Liver (tissue), 9 donors: ENCODE results near the gene STARD9. TPM values are rescaled to one million over a fixed set of nuclear protein-coding genes. Genes with fewer than 3 reads are reported as not detected.

Experiments
- DNase-seq: peaks from one replicate; pipeline ENCODE4 v3.0.0-alpha.2; 2017; ENCODE audit warnings: low spot score
- H3K27ac ChIP-seq, 2 donors: one replicate each; pipeline ENCODE4 v1.7.0; 2013; ENCODE audit warnings: inconsistent platforms in 2 of 2, low read length in 2 of 2, control low read depth in 1 of 2, low read depth in 1 of 2, mild to moderate bottlenecking in 1 of 2
- H3K27me3 ChIP-seq, 4 donors: one replicate each; pipeline versions ENCODE4 v1.6.1 to v1.7.0; 2013; ENCODE audit warnings: low read length in 3 of 4, inconsistent platforms in 1 of 4, mild to moderate bottlenecking in 1 of 4, moderate library complexity in 1 of 4; ENCODE audit not compliant: control insufficient read depth in 4 of 4, insufficient read depth in 4 of 4
- H3K36me3 ChIP-seq, 4 donors: one replicate each; pipeline versions ENCODE4 v1.6.1 to v1.7.0; 2013; ENCODE audit warnings: low read length in 3 of 4, mild to moderate bottlenecking in 3 of 4, low read depth in 1 of 4, moderate library complexity in 1 of 4; ENCODE audit not compliant: control insufficient read depth in 4 of 4, insufficient read depth in 3 of 4
- H3K4me1 ChIP-seq, 4 donors: one replicate each; pipeline versions ENCODE4 v1.6.1 to v1.7.0; 2013; ENCODE audit warnings: low read length in 3 of 4, mild to moderate bottlenecking in 3 of 4, moderate library complexity in 1 of 4; ENCODE audit not compliant: control insufficient read depth in 4 of 4, insufficient read depth in 4 of 4
- H3K4me3 ChIP-seq, 3 donors: one replicate each; pipeline versions ENCODE4 v1.6.1 to v1.7.0; 2013; ENCODE audit warnings: low read length in 3 of 3, control low read depth in 1 of 3, low read depth in 1 of 3, mild to moderate bottlenecking in 1 of 3
- H3K9ac ChIP-seq, 2 donors: one replicate each; pipeline ENCODE4 v1.7.0; 2013; ENCODE audit warnings: low read length in 2 of 2, mild to moderate bottlenecking in 2 of 2, moderate library complexity in 2 of 2, control low read depth in 1 of 2, low read depth in 1 of 2
- H3K9me3 ChIP-seq, 4 donors: one replicate each; pipeline versions ENCODE4 v1.6.1 to v1.7.0; 2013; ENCODE audit warnings: low read length in 3 of 4; ENCODE audit not compliant: control insufficient read depth in 4 of 4
- EGR1 ChIP-seq, 2 donors: IDR thresholded peaks; 2 replicates each; pipeline ENCODE4 v1.6.1; 2016 to 2018; ENCODE audit warnings: antibody characterized with exemption in 2 of 2, low read depth in 2 of 2
- FOXA1 ChIP-seq: IDR thresholded peaks from 2 replicates; pipeline ENCODE4 v1.6.1; 2016; ENCODE audit warnings: antibody characterized with exemption
- FOXA2 ChIP-seq: IDR thresholded peaks from 2 replicates; pipeline ENCODE4 v1.6.1; 2016; ENCODE audit warnings: antibody characterized with exemption
- GABPA ChIP-seq, 2 donors: IDR thresholded peaks in 1 of 2; conservative IDR thresholded peaks in 1 of 2; 2 replicates each; pipeline ENCODE4 v1.6.1; 2016; ENCODE audit warnings: antibody characterized with exemption in 2 of 2, mild to moderate bottlenecking in 1 of 2, moderate library complexity in 1 of 2
- HNF4A ChIP-seq, 2 donors: conservative IDR thresholded peaks; 2 replicates each; pipeline ENCODE4 v1.6.1; 2016; ENCODE audit warnings: antibody characterized with exemption in 2 of 2, mild to moderate bottlenecking in 2 of 2
- HNF4G ChIP-seq: IDR thresholded peaks from 2 replicates; pipeline ENCODE4 v1.6.1; 2016; ENCODE audit warnings: antibody characterized with exemption
- JUND ChIP-seq, 2 donors: IDR thresholded peaks; 2 replicates each; pipeline ENCODE4 v1.6.1; 2016; ENCODE audit warnings: antibody characterized with exemption in 2 of 2
- NR2F2 ChIP-seq: IDR thresholded peaks from 2 replicates; pipeline ENCODE4 v1.6.1; 2016; ENCODE audit warnings: antibody characterized with exemption
- RAD21 ChIP-seq, 2 donors: IDR thresholded peaks; 2 replicates each; pipeline ENCODE4 v1.6.1; 2016; ENCODE audit warnings: antibody characterized with exemption in 2 of 2, mild to moderate bottlenecking in 2 of 2
- RXRA ChIP-seq, 2 donors: IDR thresholded peaks; 2 replicates each; pipeline ENCODE4 v1.6.1; 2017 to 2018; ENCODE audit warnings: antibody characterized with exemption in 2 of 2, mild to moderate bottlenecking in 1 of 2
- SP1 ChIP-seq: IDR thresholded peaks from 2 replicates; pipeline ENCODE4 v1.6.1; 2018; ENCODE audit warnings: antibody characterized with exemption, mild to moderate bottlenecking
- TAF1 ChIP-seq: conservative IDR thresholded peaks from 2 replicates; pipeline ENCODE4 v1.6.1; 2016; ENCODE audit warnings: antibody characterized with exemption, mild to moderate bottlenecking
- YY1 ChIP-seq: IDR thresholded peaks from 2 replicates; pipeline ENCODE4 v1.6.1; 2016; ENCODE audit warnings: antibody characterized with exemption, mild to moderate bottlenecking
- WGBS: extraction: QIAGEN DNeasy Blood & Tissue Kit; methylation state at CpG from one replicate; pipeline ENCODE4 v1.1.7; 2013; 5-methylcytosine and 5-hydroxymethylcytosine counted together
- polyA plus RNA-seq, 2 donors: library from polyadenylated mRNA; stranded (reverse) in 1 of 2; unstranded in 1 of 2; fragments of 200-250 nt in 1 of 2; fragments of >200 nt in 1 of 2; fragmentation: Nextera tagmentation in 1 of 2; extraction: Ambion mirVana in 1 of 2; gene quantifications; one replicate each; pipeline versions ENCODE4 v1.2.1 to v1.2.3, GENCODE V29; 2013 to 2015
- total RNA-seq, 2 donors: library from RNA; depleted of rRNA; stranded (reverse); fragments of >200 nt; gene quantifications; one replicate each; pipeline ENCODE4 v1.2.3, GENCODE V29; 2014
- TF ChIP-seq, protein P1 (sequence below): fragments of 150-350 bp; IDR thresholded peaks from 2 replicates; pipeline ENCODE4 v1.5.1; 2017; ENCODE audit warnings: improper control_type of control experiment, low read depth, low read length; ENCODE audit not compliant: missing input control
- TF ChIP-seq, protein P2 (sequence below): IDR thresholded peaks from 2 replicates; pipeline ENCODE4 v1.6.1; 2016; ENCODE audit warnings: antibody characterized with exemption
- TF ChIP-seq, protein P3 (sequence below): IDR thresholded peaks from 2 replicates; pipeline ENCODE4 v1.6.1; 2016; ENCODE audit warnings: antibody characterized with exemption
- TF ChIP-seq, protein P4 (sequence below): IDR thresholded peaks from 2 replicates; pipeline ENCODE4 v1.6.1; 2016; ENCODE audit warnings: antibody characterized with exemption, mild to moderate bottlenecking
- TF ChIP-seq, protein P5 (sequence below): IDR thresholded peaks from 2 replicates; pipeline ENCODE4 v1.6.1; 2016; ENCODE audit warnings: antibody characterized with exemption
- donor health status: healthy.
- donor health status: healthy.
- donor health status: healthy.
- donor health status: healthy.
- donor health status: healthy.

STARD9 gene
- total and polyA plus RNA-seq, 4 donors, result 0.26 to 3.9 (median 0.54) TPM

DNA sequence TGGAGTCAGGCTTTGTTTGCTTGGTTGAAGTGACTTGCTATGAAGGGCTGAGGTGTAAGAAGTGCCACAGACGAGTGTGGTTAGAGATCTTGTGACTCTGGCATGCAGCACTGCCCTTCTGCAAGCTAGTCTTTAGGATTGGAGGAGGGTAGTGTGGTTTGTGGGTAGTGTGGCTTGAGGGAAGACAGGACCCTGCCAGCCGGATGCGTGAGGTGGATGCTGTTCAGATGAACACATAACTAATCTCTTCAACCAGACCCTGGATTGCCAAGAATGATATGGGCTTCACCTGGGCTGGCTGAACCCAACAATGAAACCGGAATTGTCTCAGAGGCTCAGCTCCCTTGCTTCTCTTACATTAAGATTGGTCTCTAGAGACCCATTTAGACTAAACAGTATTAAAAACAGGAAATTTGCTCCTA is 32.7 kb downstream of the STARD9 start:
- Histone ChIP-seq H3K4me3 (no peak overlapping the region), H3K9ac (no peak overlapping the region), H3K4me1 (no peaks in the 10 kb centered on the region), H3K36me3 (no peaks in the 10 kb centered on the region), H3K9me3 (no peaks in the 10 kb centered on the region), H3K27ac (no peak overlapping the region), H3K27me3 (no peaks in the 10 kb centered on the region)
- WGBS, result 69% methylated on average over 4 of the region's 4 CpGs
- no peak for DNase-seq
- TF ChIP-seq NR2F2 (no peak), FOXA2 (no peak), EGR1 (IDR thresholded peaks at IDR 0.05; ENCODE audit: low read depth in 2 of 2) (no peak), JUND (IDR thresholded peaks at IDR 0.05) (no peak), GABPA (IDR thresholded peaks at IDR 0.05 in 1 of 2, conservative IDR thresholded peaks at IDR 0.05 in 1 of 2) (no peak), RXRA (IDR thresholded peaks at IDR 0.05) (no peak), RAD21 (IDR thresholded peaks at IDR 0.05) (no peak), FOXA1 (no peak), TAF1 (no peak)
- TF ChIP-seq, protein P1, sequence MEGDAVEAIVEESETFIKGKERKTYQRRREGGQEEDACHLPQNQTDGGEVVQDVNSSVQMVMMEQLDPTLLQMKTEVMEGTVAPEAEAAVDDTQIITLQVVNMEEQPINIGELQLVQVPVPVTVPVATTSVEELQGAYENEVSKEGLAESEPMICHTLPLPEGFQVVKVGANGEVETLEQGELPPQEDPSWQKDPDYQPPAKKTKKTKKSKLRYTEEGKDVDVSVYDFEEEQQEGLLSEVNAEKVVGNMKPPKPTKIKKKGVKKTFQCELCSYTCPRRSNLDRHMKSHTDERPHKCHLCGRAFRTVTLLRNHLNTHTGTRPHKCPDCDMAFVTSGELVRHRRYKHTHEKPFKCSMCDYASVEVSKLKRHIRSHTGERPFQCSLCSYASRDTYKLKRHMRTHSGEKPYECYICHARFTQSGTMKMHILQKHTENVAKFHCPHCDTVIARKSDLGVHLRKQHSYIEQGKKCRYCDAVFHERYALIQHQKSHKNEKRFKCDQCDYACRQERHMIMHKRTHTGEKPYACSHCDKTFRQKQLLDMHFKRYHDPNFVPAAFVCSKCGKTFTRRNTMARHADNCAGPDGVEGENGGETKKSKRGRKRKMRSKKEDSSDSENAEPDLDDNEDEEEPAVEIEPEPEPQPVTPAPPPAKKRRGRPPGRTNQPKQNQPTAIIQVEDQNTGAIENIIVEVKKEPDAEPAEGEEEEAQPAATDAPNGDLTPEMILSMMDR, result no peak

DNA sequence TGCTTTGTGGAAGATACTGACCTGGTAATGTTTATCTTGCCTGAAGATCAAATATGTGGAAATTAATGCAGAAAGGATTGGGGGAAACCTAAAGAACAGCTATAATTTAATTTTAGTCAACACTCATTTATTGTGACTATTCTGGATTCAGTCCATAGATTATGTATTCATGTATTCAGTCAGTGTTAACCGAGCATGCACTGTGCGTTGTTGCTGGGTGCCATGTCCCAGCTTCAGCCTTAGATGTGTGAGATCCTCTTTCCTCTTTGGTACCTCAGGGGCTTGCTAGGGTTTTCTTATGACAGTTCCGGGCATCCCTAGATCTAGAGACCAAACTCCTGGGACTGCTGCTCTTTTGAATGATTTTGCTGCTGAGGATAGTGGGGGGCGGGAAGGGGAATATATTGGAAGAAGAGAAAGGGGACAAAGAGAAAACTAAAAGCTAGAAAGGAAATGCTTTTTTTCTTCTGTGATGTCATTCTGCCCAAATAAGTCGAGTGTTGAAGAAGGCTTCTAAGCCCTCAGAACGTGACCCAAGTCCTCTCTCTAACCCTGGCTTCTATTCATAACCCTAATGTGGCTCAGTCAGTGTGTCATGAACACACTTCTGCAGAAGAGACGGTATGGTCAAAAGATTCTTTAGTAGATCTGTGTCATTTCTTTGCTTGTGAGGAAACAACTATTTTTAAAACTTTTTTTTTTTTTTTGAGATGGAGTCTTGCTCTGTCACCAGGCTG is 33.5 kb downstream of the STARD9 start:
- Histone ChIP-seq H3K4me1 (no peaks in the 10 kb centered on the region), H3K27me3 (no peaks in the 10 kb centered on the region), H3K9me3 (no peaks in the 10 kb centered on the region), H3K27ac (no peak overlapping the region), H3K9ac (no peak overlapping the region), H3K36me3 (no peaks in the 10 kb centered on the region), H3K4me3 (no peak overlapping the region)
- no peak for DNase-seq
- TF ChIP-seq, protein P2, sequence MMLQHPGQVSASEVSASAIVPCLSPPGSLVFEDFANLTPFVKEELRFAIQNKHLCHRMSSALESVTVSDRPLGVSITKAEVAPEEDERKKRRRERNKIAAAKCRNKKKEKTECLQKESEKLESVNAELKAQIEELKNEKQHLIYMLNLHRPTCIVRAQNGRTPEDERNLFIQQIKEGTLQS, result no peak
- TF ChIP-seq RXRA (IDR thresholded peaks at IDR 0.05) (no peak), GABPA (IDR thresholded peaks at IDR 0.05 in 1 of 2, conservative IDR thresholded peaks at IDR 0.05 in 1 of 2) (no peak), JUND (IDR thresholded peaks at IDR 0.05) (no peak), YY1 (no peak), TAF1 (no peak), HNF4G (no peak), NR2F2 (no peak), FOXA1 (no peak), EGR1 (IDR thresholded peaks at IDR 0.05; ENCODE audit: low read depth in 2 of 2) (no peak), HNF4A (conservative IDR thresholded peaks at IDR 0.05) (no peak), RAD21 (IDR thresholded peaks at IDR 0.05) (no peak), FOXA2 (no peak), SP1 (no peak)
- TF ChIP-seq, protein P1, result no peak
- TF ChIP-seq, protein P3, sequence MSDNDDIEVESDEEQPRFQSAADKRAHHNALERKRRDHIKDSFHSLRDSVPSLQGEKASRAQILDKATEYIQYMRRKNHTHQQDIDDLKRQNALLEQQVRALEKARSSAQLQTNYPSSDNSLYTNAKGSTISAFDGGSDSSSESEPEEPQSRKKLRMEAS, result no peak
- TF ChIP-seq, protein P4, sequence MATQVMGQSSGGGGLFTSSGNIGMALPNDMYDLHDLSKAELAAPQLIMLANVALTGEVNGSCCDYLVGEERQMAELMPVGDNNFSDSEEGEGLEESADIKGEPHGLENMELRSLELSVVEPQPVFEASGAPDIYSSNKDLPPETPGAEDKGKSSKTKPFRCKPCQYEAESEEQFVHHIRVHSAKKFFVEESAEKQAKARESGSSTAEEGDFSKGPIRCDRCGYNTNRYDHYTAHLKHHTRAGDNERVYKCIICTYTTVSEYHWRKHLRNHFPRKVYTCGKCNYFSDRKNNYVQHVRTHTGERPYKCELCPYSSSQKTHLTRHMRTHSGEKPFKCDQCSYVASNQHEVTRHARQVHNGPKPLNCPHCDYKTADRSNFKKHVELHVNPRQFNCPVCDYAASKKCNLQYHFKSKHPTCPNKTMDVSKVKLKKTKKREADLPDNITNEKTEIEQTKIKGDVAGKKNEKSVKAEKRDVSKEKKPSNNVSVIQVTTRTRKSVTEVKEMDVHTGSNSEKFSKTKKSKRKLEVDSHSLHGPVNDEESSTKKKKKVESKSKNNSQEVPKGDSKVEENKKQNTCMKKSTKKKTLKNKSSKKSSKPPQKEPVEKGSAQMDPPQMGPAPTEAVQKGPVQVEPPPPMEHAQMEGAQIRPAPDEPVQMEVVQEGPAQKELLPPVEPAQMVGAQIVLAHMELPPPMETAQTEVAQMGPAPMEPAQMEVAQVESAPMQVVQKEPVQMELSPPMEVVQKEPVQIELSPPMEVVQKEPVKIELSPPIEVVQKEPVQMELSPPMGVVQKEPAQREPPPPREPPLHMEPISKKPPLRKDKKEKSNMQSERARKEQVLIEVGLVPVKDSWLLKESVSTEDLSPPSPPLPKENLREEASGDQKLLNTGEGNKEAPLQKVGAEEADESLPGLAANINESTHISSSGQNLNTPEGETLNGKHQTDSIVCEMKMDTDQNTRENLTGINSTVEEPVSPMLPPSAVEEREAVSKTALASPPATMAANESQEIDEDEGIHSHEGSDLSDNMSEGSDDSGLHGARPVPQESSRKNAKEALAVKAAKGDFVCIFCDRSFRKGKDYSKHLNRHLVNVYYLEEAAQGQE, result no peak
- TF ChIP-seq, protein P5, sequence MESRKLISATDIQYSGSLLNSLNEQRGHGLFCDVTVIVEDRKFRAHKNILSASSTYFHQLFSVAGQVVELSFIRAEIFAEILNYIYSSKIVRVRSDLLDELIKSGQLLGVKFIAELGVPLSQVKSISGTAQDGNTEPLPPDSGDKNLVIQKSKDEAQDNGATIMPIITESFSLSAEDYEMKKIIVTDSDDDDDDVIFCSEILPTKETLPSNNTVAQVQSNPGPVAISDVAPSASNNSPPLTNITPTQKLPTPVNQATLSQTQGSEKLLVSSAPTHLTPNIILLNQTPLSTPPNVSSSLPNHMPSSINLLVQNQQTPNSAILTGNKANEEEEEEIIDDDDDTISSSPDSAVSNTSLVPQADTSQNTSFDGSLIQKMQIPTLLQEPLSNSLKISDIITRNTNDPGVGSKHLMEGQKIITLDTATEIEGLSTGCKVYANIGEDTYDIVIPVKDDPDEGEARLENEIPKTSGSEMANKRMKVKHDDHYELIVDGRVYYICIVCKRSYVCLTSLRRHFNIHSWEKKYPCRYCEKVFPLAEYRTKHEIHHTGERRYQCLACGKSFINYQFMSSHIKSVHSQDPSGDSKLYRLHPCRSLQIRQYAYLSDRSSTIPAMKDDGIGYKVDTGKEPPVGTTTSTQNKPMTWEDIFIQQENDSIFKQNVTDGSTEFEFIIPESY, result no peak
- WGBS, result 76% methylated on average over 7 of the region's 7 CpGs
